ENCODE results near the gene TMUB1.

GRCh38 chr7:151114151-151115090, 31.1 kb upstream of the TMUB1 start:
- TF ChIP-seq, protein P1, sequence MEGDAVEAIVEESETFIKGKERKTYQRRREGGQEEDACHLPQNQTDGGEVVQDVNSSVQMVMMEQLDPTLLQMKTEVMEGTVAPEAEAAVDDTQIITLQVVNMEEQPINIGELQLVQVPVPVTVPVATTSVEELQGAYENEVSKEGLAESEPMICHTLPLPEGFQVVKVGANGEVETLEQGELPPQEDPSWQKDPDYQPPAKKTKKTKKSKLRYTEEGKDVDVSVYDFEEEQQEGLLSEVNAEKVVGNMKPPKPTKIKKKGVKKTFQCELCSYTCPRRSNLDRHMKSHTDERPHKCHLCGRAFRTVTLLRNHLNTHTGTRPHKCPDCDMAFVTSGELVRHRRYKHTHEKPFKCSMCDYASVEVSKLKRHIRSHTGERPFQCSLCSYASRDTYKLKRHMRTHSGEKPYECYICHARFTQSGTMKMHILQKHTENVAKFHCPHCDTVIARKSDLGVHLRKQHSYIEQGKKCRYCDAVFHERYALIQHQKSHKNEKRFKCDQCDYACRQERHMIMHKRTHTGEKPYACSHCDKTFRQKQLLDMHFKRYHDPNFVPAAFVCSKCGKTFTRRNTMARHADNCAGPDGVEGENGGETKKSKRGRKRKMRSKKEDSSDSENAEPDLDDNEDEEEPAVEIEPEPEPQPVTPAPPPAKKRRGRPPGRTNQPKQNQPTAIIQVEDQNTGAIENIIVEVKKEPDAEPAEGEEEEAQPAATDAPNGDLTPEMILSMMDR (IDR thresholded peaks at IDR 0.05) = no peak
- TF ChIP-seq POLR2A (IDR thresholded peaks at IDR 0.05; ENCODE audit: low read length) (no peak), SREBF2 (IDR thresholded peaks at IDR 0.05) (no peak), TFCP2L1 (CRISPR knock-in tag; IDR thresholded peaks at IDR 0.05) (no peak), HDAC2 (IDR thresholded peaks at IDR 0.05) (no peak), MAFK (IDR thresholded peaks at IDR 0.05; ENCODE audit: partially characterized antibody) (no peak), JUNB (IDR thresholded peaks at IDR 0.05) (no peak), EP300 (IDR thresholded peaks at IDR 0.05) (no peak), RAD21 (conservative IDR thresholded peaks at IDR 0.05 in 1 of 2, IDR thresholded peaks at IDR 0.05 in 1 of 2) (no peak)
- TF ChIP-seq, protein P2, sequence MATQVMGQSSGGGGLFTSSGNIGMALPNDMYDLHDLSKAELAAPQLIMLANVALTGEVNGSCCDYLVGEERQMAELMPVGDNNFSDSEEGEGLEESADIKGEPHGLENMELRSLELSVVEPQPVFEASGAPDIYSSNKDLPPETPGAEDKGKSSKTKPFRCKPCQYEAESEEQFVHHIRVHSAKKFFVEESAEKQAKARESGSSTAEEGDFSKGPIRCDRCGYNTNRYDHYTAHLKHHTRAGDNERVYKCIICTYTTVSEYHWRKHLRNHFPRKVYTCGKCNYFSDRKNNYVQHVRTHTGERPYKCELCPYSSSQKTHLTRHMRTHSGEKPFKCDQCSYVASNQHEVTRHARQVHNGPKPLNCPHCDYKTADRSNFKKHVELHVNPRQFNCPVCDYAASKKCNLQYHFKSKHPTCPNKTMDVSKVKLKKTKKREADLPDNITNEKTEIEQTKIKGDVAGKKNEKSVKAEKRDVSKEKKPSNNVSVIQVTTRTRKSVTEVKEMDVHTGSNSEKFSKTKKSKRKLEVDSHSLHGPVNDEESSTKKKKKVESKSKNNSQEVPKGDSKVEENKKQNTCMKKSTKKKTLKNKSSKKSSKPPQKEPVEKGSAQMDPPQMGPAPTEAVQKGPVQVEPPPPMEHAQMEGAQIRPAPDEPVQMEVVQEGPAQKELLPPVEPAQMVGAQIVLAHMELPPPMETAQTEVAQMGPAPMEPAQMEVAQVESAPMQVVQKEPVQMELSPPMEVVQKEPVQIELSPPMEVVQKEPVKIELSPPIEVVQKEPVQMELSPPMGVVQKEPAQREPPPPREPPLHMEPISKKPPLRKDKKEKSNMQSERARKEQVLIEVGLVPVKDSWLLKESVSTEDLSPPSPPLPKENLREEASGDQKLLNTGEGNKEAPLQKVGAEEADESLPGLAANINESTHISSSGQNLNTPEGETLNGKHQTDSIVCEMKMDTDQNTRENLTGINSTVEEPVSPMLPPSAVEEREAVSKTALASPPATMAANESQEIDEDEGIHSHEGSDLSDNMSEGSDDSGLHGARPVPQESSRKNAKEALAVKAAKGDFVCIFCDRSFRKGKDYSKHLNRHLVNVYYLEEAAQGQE (IDR thresholded peaks at IDR 0.05) = no peak
